AG10803 (cell line): ENCODE measurements around the gene C14orf119.
A peak's percentile ranks its signal among the peaks of the same experiment; 100 is the strongest.

Experiments
- DNase-seq: peaks from one replicate; pipeline ENCODE4 v3.0.0; 2010; ENCODE audit warnings: low read depth
- H3K4me3 ChIP-seq: 2 replicates; pipeline ENCODE4 v1.5.1; 2011; ENCODE audit warnings: mild to moderate bottlenecking, low read length, control low read depth
- TF ChIP-seq, protein P1 (sequence below): conservative IDR thresholded peaks from 2 replicates; pipeline ENCODE4 v1.5.1; 2011; ENCODE audit warnings: mild to moderate bottlenecking, low read length, control low read depth, inconsistent platforms

Gene C14orf119

DNA sequence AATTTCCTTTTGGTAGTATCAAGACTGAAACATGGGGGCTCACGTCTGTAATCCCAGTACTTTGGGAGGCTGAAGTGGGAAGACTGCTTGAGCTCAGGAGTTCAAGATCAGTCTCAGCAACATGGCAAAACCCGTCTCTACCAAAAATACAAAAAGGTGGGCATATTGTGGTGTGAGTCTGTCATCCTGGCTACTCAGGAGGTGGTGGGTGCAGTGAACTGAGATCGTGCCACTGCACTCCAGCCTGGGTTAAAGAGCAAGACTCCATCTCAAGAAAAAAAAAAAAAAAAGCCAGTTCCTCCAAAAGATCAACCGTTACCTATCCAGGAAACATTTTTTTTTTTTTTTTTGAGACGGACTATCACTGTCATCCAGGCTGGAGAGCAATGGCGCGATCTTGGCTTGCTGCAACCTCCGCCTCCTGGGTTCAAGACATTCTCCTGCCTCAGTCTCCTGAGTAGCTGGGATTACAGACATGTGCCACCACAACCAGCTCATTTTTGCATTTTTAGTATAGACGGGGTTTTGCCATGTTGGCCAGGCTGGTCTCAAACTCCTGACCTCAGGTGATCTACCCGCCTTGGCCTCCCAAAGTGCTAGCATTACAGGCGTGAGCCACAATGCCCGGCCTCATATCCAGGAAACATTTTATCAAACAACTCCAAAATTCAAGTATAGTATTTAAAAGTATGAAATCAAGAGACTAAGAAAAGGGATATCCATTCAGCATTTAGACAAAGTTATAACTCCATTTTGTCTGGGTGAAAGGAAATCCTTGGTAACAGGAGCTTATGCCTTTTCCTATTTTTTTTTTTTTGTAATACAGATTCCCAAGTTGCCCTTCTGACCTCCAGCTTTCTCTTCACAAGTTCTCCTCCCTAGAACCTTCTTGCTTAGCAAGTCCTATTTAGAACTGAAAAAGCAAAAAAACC lies 3.7 kb upstream of the C14orf119 start:
- TF ChIP-seq, protein P1, sequence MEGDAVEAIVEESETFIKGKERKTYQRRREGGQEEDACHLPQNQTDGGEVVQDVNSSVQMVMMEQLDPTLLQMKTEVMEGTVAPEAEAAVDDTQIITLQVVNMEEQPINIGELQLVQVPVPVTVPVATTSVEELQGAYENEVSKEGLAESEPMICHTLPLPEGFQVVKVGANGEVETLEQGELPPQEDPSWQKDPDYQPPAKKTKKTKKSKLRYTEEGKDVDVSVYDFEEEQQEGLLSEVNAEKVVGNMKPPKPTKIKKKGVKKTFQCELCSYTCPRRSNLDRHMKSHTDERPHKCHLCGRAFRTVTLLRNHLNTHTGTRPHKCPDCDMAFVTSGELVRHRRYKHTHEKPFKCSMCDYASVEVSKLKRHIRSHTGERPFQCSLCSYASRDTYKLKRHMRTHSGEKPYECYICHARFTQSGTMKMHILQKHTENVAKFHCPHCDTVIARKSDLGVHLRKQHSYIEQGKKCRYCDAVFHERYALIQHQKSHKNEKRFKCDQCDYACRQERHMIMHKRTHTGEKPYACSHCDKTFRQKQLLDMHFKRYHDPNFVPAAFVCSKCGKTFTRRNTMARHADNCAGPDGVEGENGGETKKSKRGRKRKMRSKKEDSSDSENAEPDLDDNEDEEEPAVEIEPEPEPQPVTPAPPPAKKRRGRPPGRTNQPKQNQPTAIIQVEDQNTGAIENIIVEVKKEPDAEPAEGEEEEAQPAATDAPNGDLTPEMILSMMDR: no peak
- no peak overlapping the region for H3K4me3 ChIP-seq
- DNase-seq: no peak

DNA sequence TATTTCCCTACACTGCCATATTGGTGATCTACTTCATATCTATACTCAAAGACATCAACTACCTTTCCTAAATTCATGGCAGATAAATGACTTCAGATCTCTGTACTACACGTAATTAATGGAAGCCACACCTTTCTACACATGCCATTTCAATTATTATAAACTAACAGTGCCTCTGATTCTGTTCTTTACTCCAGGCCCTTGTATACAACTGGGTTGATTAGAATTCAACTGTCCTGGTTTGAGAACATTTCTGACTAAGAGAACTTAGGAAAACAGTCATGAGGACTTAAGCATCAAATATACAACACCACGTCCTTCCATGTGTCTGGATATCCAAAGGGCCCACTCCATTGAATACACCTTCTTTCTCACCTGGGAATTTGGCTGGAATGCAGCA lies 2.2 kb upstream of the C14orf119 start:
- no peak for DNase-seq
- peak overlapping the region; percentile 97 for H3K4me3 ChIP-seq
- TF ChIP-seq, protein P1: no peak

GRCh38 chr14:23093526-23093925 lies 1.8 kb upstream of the C14orf119 start:
- peak overlapping the region; percentile 97 for H3K4me3 ChIP-seq
- DNase-seq: no peak
- TF ChIP-seq, protein P1: no peak

- TF ChIP-seq, protein P1: peak; percentile 34
- H3K4me3 ChIP-seq: peak overlapping the region; percentile 97
- DNase-seq: no peak
Observed at GRCh38 chr14:23093991-23094665, 1.2 kb upstream of the C14orf119 start.

DNA sequence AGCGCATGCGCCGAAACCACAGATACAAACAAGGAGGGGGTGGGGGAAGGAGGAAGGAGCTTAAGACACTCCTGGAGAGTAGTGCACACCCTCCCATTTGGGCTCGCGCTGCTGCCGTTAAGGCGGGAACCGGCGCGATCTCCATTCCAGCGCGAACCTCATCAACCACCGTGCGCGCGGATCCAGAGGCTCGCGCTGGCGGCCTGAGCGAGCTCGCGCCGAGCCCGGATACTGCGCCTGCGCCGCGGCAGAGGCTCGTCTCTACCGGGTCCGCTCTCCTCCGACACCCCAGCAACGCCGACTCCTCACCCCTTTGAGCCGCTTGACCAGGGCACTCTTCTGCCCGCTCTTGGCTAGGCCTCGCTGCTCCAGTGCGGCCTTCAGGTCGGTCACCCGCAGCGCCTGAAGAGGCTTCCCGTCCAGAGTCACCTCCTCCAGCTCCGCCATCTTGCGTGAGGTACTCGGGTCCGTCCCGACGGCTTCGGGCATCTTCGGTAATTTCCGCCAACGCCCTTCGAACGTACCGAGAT lies 574 bp upstream of the C14orf119 start, which contains the start of gene ACIN1:
Gene ACIN1 (minus strand): TSS at position 471 of the 530 bp plus-strand sequence. CDS start 24 bp downstream, at position 447.
- peak within 1 kb of the TSS; percentile 97 for H3K4me3 ChIP-seq
- DNase-seq: peak; percentile 86
- TF ChIP-seq, protein P1: no peak

- H3K4me3 ChIP-seq: no peak overlapping the region
- TF ChIP-seq, protein P1: no peak
- no peak for DNase-seq
Observed at GRCh38 chr14:23097786-23098185, 2.5 kb downstream of the C14orf119 start.
